Neutrophil (primary cell): ENCODE results near the gene CD81.

Experiments
- H3K27ac ChIP-seq: fragments of 200-600 bp; sonication (generic); 2 replicates; pipeline ENCODE4 v1.5.1; 2016; ENCODE audit warnings: mild to moderate bottlenecking, moderate library complexity
- H3K27me3 ChIP-seq: fragments of 200-600 bp; sonication (generic); 2 replicates; pipeline ENCODE4 v1.6.0; 2016; ENCODE audit warnings: mild to moderate bottlenecking
- H3K36me3 ChIP-seq: fragments of 200-600 bp; sonication (generic); 2 replicates; pipeline ENCODE4 v1.5.1; 2017
- H3K4me1 ChIP-seq, 2 experiments: fragments of 200-600 bp in 1 of 2; sonication (generic) in 1 of 2; 1 replicate in 1 of 2; 2 replicates in 1 of 2; pipeline versions ENCODE4 v1.5.1 to v1.6.1; 2013 to 2016; ENCODE audit warnings: low read depth in 1 of 2, low read length in 1 of 2, mild to moderate bottlenecking in 1 of 2, moderate library complexity in 1 of 2; ENCODE audit not compliant: control insufficient read depth in 1 of 2, insufficient read depth in 1 of 2
- H3K4me3 ChIP-seq, 2 experiments: fragments of 200-600 bp in 1 of 2; sonication (generic) in 1 of 2; 1 replicate in 1 of 2; 2 replicates in 1 of 2; pipeline ENCODE4 v1.5.1; 2013 to 2016; ENCODE audit warnings: low read depth in 1 of 2, low read length in 1 of 2, mild to moderate bottlenecking in 1 of 2, moderate library complexity in 1 of 2
- H3K9me3 ChIP-seq: fragments of 200-600 bp; sonication (generic); 2 replicates; pipeline ENCODE4 v1.5.1; 2016
- TF ChIP-seq, protein P1 (sequence below): fragments of 200-600 bp; sonication (generic); IDR thresholded peaks from 2 replicates; pipeline ENCODE4 v1.5.1; 2016; ENCODE audit warnings: antibody characterized with exemption

Gene CD81

DNA sequence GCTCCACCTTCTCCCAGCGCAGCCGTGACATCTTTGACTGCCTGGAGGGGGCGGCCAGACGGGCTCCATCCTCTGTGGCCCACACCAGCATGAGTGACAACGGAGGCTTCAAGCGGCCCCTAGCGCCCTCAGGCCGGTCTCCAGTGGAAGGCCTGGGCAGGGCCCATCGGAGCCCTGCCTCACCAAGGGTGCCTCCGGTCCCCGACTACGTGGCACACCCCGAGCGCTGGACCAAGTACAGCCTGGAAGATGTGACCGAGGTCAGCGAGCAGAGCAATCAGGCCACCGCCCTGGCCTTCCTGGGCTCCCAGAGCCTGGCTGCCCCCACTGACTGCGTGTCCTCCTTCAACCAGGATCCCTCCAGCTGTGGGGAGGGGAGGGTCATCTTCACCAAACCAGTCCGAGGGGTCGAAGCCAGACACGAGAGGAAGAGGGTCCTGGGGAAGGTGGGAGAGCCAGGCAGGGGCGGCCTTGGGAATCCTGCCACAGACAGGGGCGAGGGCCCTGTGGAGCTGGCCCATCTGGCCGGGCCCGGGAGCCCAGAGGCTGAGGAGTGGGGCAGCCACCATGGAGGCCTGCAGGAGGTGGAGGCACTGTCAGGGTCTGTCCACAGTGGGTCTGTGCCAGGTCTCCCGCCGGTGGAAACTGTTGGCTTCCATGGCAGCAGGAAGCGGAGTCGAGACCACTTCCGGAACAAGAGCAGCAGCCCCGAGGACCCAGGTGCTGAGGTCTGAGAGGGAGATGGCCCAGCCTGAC lies 26.0 kb downstream of the CD81 start:
- peaks cover 21 to 25% of the 10 kb centered on the region in 2 experiments for H3K4me1 ChIP-seq
- H3K27ac ChIP-seq = no peak overlapping the region
- H3K9me3 ChIP-seq = no peaks in the 10 kb centered on the region
- no peak overlapping the region for H3K4me3 ChIP-seq
- H3K27me3 ChIP-seq = no peaks in the 10 kb centered on the region
- H3K36me3 ChIP-seq = peaks cover 31% of the 10 kb centered on the region
- TF ChIP-seq, protein P1, sequence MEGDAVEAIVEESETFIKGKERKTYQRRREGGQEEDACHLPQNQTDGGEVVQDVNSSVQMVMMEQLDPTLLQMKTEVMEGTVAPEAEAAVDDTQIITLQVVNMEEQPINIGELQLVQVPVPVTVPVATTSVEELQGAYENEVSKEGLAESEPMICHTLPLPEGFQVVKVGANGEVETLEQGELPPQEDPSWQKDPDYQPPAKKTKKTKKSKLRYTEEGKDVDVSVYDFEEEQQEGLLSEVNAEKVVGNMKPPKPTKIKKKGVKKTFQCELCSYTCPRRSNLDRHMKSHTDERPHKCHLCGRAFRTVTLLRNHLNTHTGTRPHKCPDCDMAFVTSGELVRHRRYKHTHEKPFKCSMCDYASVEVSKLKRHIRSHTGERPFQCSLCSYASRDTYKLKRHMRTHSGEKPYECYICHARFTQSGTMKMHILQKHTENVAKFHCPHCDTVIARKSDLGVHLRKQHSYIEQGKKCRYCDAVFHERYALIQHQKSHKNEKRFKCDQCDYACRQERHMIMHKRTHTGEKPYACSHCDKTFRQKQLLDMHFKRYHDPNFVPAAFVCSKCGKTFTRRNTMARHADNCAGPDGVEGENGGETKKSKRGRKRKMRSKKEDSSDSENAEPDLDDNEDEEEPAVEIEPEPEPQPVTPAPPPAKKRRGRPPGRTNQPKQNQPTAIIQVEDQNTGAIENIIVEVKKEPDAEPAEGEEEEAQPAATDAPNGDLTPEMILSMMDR = no peak

DNA sequence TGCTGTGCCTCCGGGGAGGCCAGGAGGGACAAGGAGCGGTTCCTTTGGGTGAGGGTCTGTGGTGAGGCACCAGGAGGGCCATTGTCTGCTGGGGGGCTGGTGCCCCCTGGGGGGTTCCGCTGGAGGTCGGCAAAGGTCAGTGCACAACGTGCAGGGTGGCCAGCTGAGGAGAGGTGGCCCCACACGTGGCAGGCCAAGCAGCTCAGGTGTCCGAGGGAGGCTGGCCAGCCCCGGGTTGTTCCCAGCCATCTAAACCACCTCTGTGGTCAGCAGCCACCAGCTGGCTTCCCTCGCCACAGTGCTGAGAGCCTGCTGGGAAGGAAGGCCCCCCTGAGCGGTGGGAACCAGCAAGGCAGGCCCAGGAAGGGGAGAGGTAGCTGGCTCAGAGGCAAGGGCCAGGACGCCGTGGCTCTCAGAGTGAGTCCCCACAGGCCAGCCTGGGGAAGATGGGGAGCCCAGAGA lies 27.7 kb downstream of the CD81 start:
- Histone ChIP-seq H3K27me3 (no peaks in the 10 kb centered on the region), H3K27ac (no peak overlapping the region), H3K4me3 (no peak overlapping the region), H3K4me1 (peaks cover 15 to 16% of the 10 kb centered on the region in 2 experiments), H3K36me3 (peaks cover 31% of the 10 kb centered on the region), H3K9me3 (no peaks in the 10 kb centered on the region)
- TF ChIP-seq, protein P1 = no peak

DNA sequence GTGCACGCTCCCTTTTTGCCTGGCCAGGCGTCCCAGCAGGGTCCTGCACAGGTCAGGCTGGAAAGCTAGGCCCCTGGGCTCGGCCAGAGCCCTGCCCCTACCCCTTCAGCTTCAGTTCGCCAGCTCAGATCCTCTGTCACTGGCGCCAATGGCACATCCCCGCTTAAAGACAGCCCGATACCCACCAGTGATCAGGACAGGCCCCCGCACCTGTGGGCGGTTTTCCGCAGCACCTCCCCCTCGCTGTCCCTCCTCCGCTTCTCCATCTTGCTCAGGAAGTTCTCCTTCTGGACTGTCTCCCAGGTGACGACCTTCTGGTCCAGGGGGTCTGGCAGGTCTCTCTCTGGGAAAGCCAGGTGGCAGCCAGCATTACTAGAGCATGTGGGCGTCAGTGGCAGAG lies 29.3 kb downstream of the CD81 start:
- Histone ChIP-seq H3K36me3 (peaks cover 31% of the 10 kb centered on the region), H3K9me3 (no peaks in the 10 kb centered on the region), H3K27me3 (no peaks in the 10 kb centered on the region), H3K4me1 (peaks cover 5 to 7% of the 10 kb centered on the region in 2 experiments), H3K27ac (no peak overlapping the region), H3K4me3 (no peak overlapping the region)
- TF ChIP-seq, protein P1 = no peak

DNA sequence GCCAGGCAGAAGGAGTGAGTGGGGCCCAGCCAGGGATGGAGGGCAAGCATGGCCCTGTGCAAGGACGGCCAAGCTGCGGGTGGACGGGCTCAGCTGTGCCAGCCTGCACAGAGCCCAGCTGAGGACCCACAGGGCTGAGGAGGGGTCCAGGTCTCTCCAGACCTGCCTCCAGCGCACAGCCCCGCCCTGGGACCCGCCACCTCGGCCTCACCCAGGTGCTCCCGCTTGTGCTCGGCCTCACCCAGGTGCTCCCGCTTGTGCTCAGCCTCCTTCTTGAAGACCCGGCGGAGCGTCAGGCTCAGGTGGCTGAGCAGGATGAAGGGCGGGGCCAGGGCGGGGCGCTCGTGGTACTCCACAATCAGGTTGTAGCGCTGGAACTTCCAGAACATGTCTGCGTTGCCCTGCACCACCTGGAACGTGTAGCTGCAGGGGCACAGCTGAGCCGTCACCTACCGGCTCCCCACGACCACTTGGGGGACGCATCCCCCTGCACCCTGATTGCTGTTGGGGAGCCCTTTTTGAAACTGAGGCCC lies 29.8 kb downstream of the CD81 start:
- no peaks in the 10 kb centered on the region for H3K27me3 ChIP-seq
- H3K4me1 ChIP-seq = peaks cover under 1 to 2% of the 10 kb centered on the region in 2 experiments
- no peak overlapping the region for H3K27ac ChIP-seq
- TF ChIP-seq, protein P1 = no peak
- H3K9me3 ChIP-seq = no peaks in the 10 kb centered on the region
- H3K4me3 ChIP-seq = no peak overlapping the region
- H3K36me3 ChIP-seq = peaks cover 28% of the 10 kb centered on the region

DNA sequence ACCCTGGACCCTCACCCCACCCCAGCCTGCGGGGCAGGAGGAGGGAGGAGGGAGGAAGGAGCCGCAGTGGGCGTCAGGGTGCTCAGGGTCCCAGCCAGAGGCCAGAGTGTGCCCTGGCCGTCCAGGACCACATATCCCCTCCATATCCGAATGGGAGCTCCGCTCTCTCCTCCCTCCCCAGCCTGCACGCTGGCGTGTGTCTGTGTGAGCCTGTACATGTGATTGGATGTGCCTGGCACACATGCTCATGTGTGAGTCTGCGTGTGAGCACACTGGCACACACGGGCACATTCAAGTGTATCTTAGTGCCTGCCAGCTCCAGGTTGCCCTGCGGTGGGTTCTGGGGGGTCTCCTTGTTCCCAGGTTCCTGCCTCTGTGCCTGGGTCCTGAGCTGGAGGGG lies 31.6 kb downstream of the CD81 start:
- TF ChIP-seq, protein P1 = no peak
- no peak overlapping the region for H3K27ac ChIP-seq
- H3K36me3 ChIP-seq = peaks cover 11% of the 10 kb centered on the region
- H3K4me3 ChIP-seq = no peak overlapping the region
- H3K27me3 ChIP-seq = no peaks in the 10 kb centered on the region
- no peaks in the 10 kb centered on the region for H3K4me1 ChIP-seq
- no peaks in the 10 kb centered on the region for H3K9me3 ChIP-seq
